Heart left ventricle (tissue), 13 donors: ENCODE data around the gene CUX1.

Source experiments
- POLR2A ChIP-seq, 2 donors: fragments of 450-650 bp; IDR thresholded peaks; one replicate each; pipeline ENCODE4 v1.6.1; 2017; ENCODE audit warnings: antibody characterized with exemption in 2 of 2, mild to moderate bottlenecking in 2 of 2, moderate library complexity in 2 of 2
- TF ChIP-seq, protein P1 (sequence below), 12 donors: fragments of 200-600 bp; sonication (generic) in 4 of 12; IDR thresholded peaks; one replicate each; pipeline versions ENCODE4 v1.5.0 to v1.8.0; 2018 to 2022; ENCODE audit warnings: antibody characterized with exemption in 12 of 12, mild to moderate bottlenecking in 5 of 12
- donor health status: ischemic (EF 13 %, LVEDD 7.1; RV severe dilation, severe dysfunction).
- donor health status: DM: no; HTN: yes; CAD: no.
- donor health status: DM: no; HTN: no; CAD: no.
- donor health status: ischemic (EF 25% LVEDD 6.9; RV normal size, moderate dysfunction).
- donor health status: ischemic (EF 25% LVEDD 5.7; RV mildly dilated, moderate dysfunction).
- donor health status: ischemic (EF 35%, LVEDD 5.7; RV mildly dilated, moderate dysfunction).
- donor health status: nonischemic (EF 11% LVEDD 7.7; RV severe dilation, severe dysfunction).
- donor health status: DM: yes; HTN: yes; CAD: no.
- donor health status: PGD.
- donor health status: ischemic (EF 29% LVEDD 5.4; RV normal size, mild dysfunction).
- donor health status: nonischemic (EF 23%, LVEDD 6.1; RV moderate dilation, normal function).

- no peak for TF ChIP-seq POLR2A (IDR thresholded peaks at IDR 0.05)
- TF ChIP-seq, protein P1, sequence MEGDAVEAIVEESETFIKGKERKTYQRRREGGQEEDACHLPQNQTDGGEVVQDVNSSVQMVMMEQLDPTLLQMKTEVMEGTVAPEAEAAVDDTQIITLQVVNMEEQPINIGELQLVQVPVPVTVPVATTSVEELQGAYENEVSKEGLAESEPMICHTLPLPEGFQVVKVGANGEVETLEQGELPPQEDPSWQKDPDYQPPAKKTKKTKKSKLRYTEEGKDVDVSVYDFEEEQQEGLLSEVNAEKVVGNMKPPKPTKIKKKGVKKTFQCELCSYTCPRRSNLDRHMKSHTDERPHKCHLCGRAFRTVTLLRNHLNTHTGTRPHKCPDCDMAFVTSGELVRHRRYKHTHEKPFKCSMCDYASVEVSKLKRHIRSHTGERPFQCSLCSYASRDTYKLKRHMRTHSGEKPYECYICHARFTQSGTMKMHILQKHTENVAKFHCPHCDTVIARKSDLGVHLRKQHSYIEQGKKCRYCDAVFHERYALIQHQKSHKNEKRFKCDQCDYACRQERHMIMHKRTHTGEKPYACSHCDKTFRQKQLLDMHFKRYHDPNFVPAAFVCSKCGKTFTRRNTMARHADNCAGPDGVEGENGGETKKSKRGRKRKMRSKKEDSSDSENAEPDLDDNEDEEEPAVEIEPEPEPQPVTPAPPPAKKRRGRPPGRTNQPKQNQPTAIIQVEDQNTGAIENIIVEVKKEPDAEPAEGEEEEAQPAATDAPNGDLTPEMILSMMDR (IDR thresholded peaks at IDR 0.05) = no peak
Measured at GRCh38 chr7:102082693-102083368, 265.4 kb downstream of the CUX1 start.
